Lower lobe of right lung (tissue), 2 donors: Measurements from ENCODE around the gene ETFB. TPM values are rescaled to one million over a fixed set of nuclear protein-coding genes. Genes with fewer than 3 reads are reported as not detected.

ENCODE experiments used
- ATAC-seq, 2 donors: fragments of 200-7000 bp; cut with Tn5 transposase; one replicate each; pipeline ENCODE4 v1.9.1; 2020 to 2022; ENCODE audit warnings: mild to moderate bottlenecking in 2 of 2, moderate library complexity in 2 of 2
- DNase-seq: peaks from one replicate; pipeline ENCODE4 v3.0.0-alpha.2; 2020
- H3K27ac ChIP-seq: fragments of 200-600 bp; one replicate; pipeline ENCODE4 v1.8.0; 2022
- H3K27me3 ChIP-seq: fragments of 200-600 bp; one replicate; pipeline ENCODE4 v1.8.0; 2022; ENCODE audit warnings: low read depth
- H3K36me3 ChIP-seq: fragments of 200-600 bp; one replicate; pipeline ENCODE4 v1.8.0; 2022; ENCODE audit warnings: mild to moderate bottlenecking
- H3K4me1 ChIP-seq: fragments of 200-600 bp; one replicate; pipeline ENCODE4 v1.8.0; 2022
- H3K4me3 ChIP-seq: fragments of 200-600 bp; one replicate; pipeline ENCODE4 v1.8.0; 2022; ENCODE audit warnings: mild to moderate bottlenecking
- H3K9me3 ChIP-seq: fragments of 200-600 bp; one replicate; pipeline ENCODE4 v1.8.0; 2022
- CTCF ChIP-seq: fragments of 200-600 bp; IDR thresholded peaks from one replicate; pipeline ENCODE4 v1.8.0; 2022; ENCODE audit warnings: antibody characterized with exemption, mild to moderate bottlenecking
- intact Hi-C: fragments of 100-400 bp; cut with DNase I; formaldehyde crosslinking; loops from one replicate; pipeline ENCODE4 v1.11.0; 2022
- total RNA-seq: library from RNA; stranded (reverse); fragmentation: NEBNext Ultra II Directional; extraction: Animal tissue kit (Norgen Biotek cat#: 25700); gene quantifications from one replicate; pipeline ENCODE4 v1.2.1, GENCODE V29; 2021
- donor health status: DM: no; HTN: yes; CAD: no; lungs with severe emphysema.

The ETFB gene
- total RNA-seq, 1 donor from 2014 or later, result 59.8 TPM

- intact Hi-C loops, result no loop called here
- no peak for ATAC-seq
- peaks cover 8% of the 10 kb centered on the region for H3K4me1 ChIP-seq
- no peak overlapping the region for H3K27ac ChIP-seq
- no peaks in the 10 kb centered on the region for H3K27me3 ChIP-seq
- H3K36me3 ChIP-seq, result peaks cover under 1% of the 10 kb centered on the region
- no peak overlapping the region for H3K4me3 ChIP-seq
- DNase-seq, result no peak
- TF ChIP-seq CTCF, result no peak
- H3K9me3 ChIP-seq, result no peaks in the 10 kb centered on the region
Observed at GRCh38 chr19:51357952-51358351, 8.2 kb downstream of the ETFB start.

- intact Hi-C loops, result no loop called here
- ATAC-seq, result no peak
- TF ChIP-seq CTCF, result no peak
Observed at GRCh38 chr19:51356159-51356801, 9.9 kb downstream of the ETFB start.

GRCh38 chr19:51354742-51355148, 11.4 kb downstream of the ETFB start:
- H3K27ac ChIP-seq, result no peak overlapping the region
- DNase-seq, result no peak
- TF ChIP-seq CTCF, result no peak
- intact Hi-C loops, result no loop called here
- peaks cover 32% of the 10 kb centered on the region for H3K36me3 ChIP-seq
- H3K27me3 ChIP-seq, result no peaks in the 10 kb centered on the region
- ATAC-seq, result no peak
- H3K4me3 ChIP-seq, result no peak overlapping the region
- no peaks in the 10 kb centered on the region for H3K4me1 ChIP-seq
- H3K9me3 ChIP-seq, result no peaks in the 10 kb centered on the region

More at GRCh38 chr19:51356159-51356801, 9.9 kb downstream of the ETFB start:
- Histone ChIP-seq H3K27ac (no peak overlapping the region), H3K4me1 (no peaks in the 10 kb centered on the region), H3K36me3 (peaks cover 16% of the 10 kb centered on the region), H3K27me3 (no peaks in the 10 kb centered on the region), H3K9me3 (no peaks in the 10 kb centered on the region), H3K4me3 (no peak overlapping the region)
- no peak for DNase-seq

- H3K27ac ChIP-seq, result no peak overlapping the region
- peaks cover 35% of the 10 kb centered on the region for H3K36me3 ChIP-seq
- no peaks in the 10 kb centered on the region for H3K27me3 ChIP-seq
- no peak for ATAC-seq
- H3K4me1 ChIP-seq, result no peaks in the 10 kb centered on the region
- no peak for DNase-seq
- TF ChIP-seq CTCF, result no peak
- no peaks in the 10 kb centered on the region for H3K9me3 ChIP-seq
- no peak overlapping the region for H3K4me3 ChIP-seq
- intact Hi-C loops, result no loop called here
Observed at GRCh38 chr19:51354103-51354741, 12.0 kb downstream of the ETFB start.

- intact Hi-C loops, result no loop called here
- ATAC-seq (no peak), DNase-seq (no peak)
- Histone ChIP-seq H3K36me3 (peaks cover 40% of the 10 kb centered on the region), H3K9me3 (no peaks in the 10 kb centered on the region), H3K27ac (no peak overlapping the region), H3K27me3 (no peaks in the 10 kb centered on the region), H3K4me1 (no peaks in the 10 kb centered on the region), H3K4me3 (no peak overlapping the region)
- no peak for TF ChIP-seq CTCF
Observed at GRCh38 chr19:51352783-51353360, 13.3 kb downstream of the ETFB start.
